ENCODE data around the gene S100A3. TPM values are rescaled to one million over a fixed set of nuclear protein-coding genes. Genes with fewer than 3 reads are reported as not detected.

Gene S100A3
- total and polyA plus RNA-seq, 4 donors: 0.29 TPM; not detected in 3

- no peaks in the 10 kb centered on the region for H3K9me3 ChIP-seq (ENCODE audit: control insufficient read depth, insufficient read depth, low read length)
- H3K36me3 ChIP-seq (ENCODE audit: control insufficient read depth, insufficient read depth, low read length): no peaks in the 10 kb centered on the region
- H3K27ac ChIP-seq (ENCODE audit: low read depth, low read length): no peak overlapping the region
- H3K27me3 ChIP-seq (ENCODE audit: control insufficient read depth, insufficient read depth, low read length): no peaks in the 10 kb centered on the region
- DNase-seq (ENCODE audit: low read depth in 4 of 6, low spot score in 6 of 6): no peak
- WGBS (ENCODE audit: insufficient coverage): 85% methylated on average over 5 of the region's 8 CpGs
- no peaks in the 10 kb centered on the region for H3K4me1 ChIP-seq (ENCODE audit: control insufficient read depth, insufficient read depth, low read length)
- no peak overlapping the region for H3K4me3 ChIP-seq (ENCODE audit: low read depth, low read length)
These were observed 3.3 kb upstream of the S100A3 start for GRCh38 chr1:153552335-153552734.

GRCh38 chr1:153550827-153551500, 1.9 kb upstream of the S100A3 start:
- WGBS (ENCODE audit: insufficient coverage): 82% methylated on average over 7 of the region's 10 CpGs
- no peak overlapping the region for H3K4me3 ChIP-seq (ENCODE audit: low read depth, low read length)
- H3K36me3 ChIP-seq (ENCODE audit: control insufficient read depth, insufficient read depth, low read length): no peaks in the 10 kb centered on the region
- no peaks in the 10 kb centered on the region for H3K9me3 ChIP-seq (ENCODE audit: control insufficient read depth, insufficient read depth, low read length)
- no peak for DNase-seq (ENCODE audit: low read depth in 4 of 6, low spot score in 6 of 6)
- no peaks in the 10 kb centered on the region for H3K27me3 ChIP-seq (ENCODE audit: control insufficient read depth, insufficient read depth, low read length)
- peaks cover 9% of the 10 kb centered on the region for H3K4me1 ChIP-seq (ENCODE audit: control insufficient read depth, insufficient read depth, low read length)
- no peak overlapping the region for H3K27ac ChIP-seq (ENCODE audit: low read depth, low read length)

GRCh38 chr1:153550398-153550758, 1.3 kb upstream of the S100A3 start:
- H3K9me3 ChIP-seq (ENCODE audit: control insufficient read depth, insufficient read depth, low read length): no peaks in the 10 kb centered on the region
- 86% methylated on average over 3 of the region's 4 CpGs for WGBS (ENCODE audit: insufficient coverage)
- H3K36me3 ChIP-seq (ENCODE audit: control insufficient read depth, insufficient read depth, low read length): no peaks in the 10 kb centered on the region
- peaks cover 13% of the 10 kb centered on the region for H3K4me1 ChIP-seq (ENCODE audit: control insufficient read depth, insufficient read depth, low read length)
- H3K27ac ChIP-seq (ENCODE audit: low read depth, low read length): no peak overlapping the region
- H3K4me3 ChIP-seq (ENCODE audit: low read depth, low read length): no peak overlapping the region
- DNase-seq (ENCODE audit: low read depth in 4 of 6, low spot score in 6 of 6): no peak
- H3K27me3 ChIP-seq (ENCODE audit: control insufficient read depth, insufficient read depth, low read length): no peaks in the 10 kb centered on the region

GRCh38 chr1:153549741-153550397, 811 bp upstream of the S100A3 start:
- no peaks in the 10 kb centered on the region for H3K9me3 ChIP-seq (ENCODE audit: control insufficient read depth, insufficient read depth, low read length)
- H3K4me1 ChIP-seq (ENCODE audit: control insufficient read depth, insufficient read depth, low read length): peaks cover 19% of the 10 kb centered on the region
- no peak overlapping the region for H3K4me3 ChIP-seq (ENCODE audit: low read depth, low read length)
- no peaks in the 10 kb centered on the region for H3K36me3 ChIP-seq (ENCODE audit: control insufficient read depth, insufficient read depth, low read length)
- DNase-seq (ENCODE audit: low read depth in 4 of 6, low spot score in 6 of 6): no peak
- WGBS (ENCODE audit: insufficient coverage): 86% methylated on average over 5 of the region's 6 CpGs
- no peaks in the 10 kb centered on the region for H3K27me3 ChIP-seq (ENCODE audit: control insufficient read depth, insufficient read depth, low read length)
- no peak overlapping the region for H3K27ac ChIP-seq (ENCODE audit: low read depth, low read length)

- Histone ChIP-seq H3K4me3 (ENCODE audit: low read depth, low read length) (no peak overlapping the region), H3K36me3 (ENCODE audit: control insufficient read depth, insufficient read depth, low read length) (no peaks in the 10 kb centered on the region), H3K27me3 (ENCODE audit: control insufficient read depth, insufficient read depth, low read length) (no peaks in the 10 kb centered on the region), H3K4me1 (ENCODE audit: control insufficient read depth, insufficient read depth, low read length) (peaks cover 24% of the 10 kb centered on the region), H3K27ac (ENCODE audit: low read depth, low read length) (no peak overlapping the region), H3K9me3 (ENCODE audit: control insufficient read depth, insufficient read depth, low read length) (no peaks in the 10 kb centered on the region)
- WGBS (ENCODE audit: insufficient coverage): 85% methylated on average over 15 of the region's 19 CpGs
- DNase-seq (ENCODE audit: low read depth in 4 of 6, low spot score in 6 of 6): no peak
These were observed 1.2 kb downstream of the S100A3 start for GRCh38 chr1:153547560-153548551.

- WGBS (ENCODE audit: insufficient coverage): 40% methylated on average over 8 of the region's 14 CpGs
- Histone ChIP-seq H3K27me3 (ENCODE audit: control insufficient read depth, insufficient read depth, low read length) (no peaks in the 10 kb centered on the region), H3K4me3 (ENCODE audit: low read depth, low read length) (no peak overlapping the region), H3K36me3 (ENCODE audit: control insufficient read depth, insufficient read depth, low read length) (no peaks in the 10 kb centered on the region), H3K9me3 (ENCODE audit: control insufficient read depth, insufficient read depth, low read length) (no peaks in the 10 kb centered on the region), H3K4me1 (ENCODE audit: control insufficient read depth, insufficient read depth, low read length) (peaks cover 24% of the 10 kb centered on the region), H3K27ac (ENCODE audit: low read depth, low read length) (no peak overlapping the region)
- no peak for DNase-seq (ENCODE audit: low read depth in 4 of 6, low spot score in 6 of 6)
These were observed 2.1 kb downstream of the S100A3 start for GRCh38 chr1:153546796-153547559.

GRCh38 chr1:153546371-153546770, 2.7 kb downstream of the S100A3 start:
- no peak for DNase-seq (ENCODE audit: low read depth in 4 of 6, low spot score in 6 of 6)
- H3K27me3 ChIP-seq (ENCODE audit: control insufficient read depth, insufficient read depth, low read length): no peaks in the 10 kb centered on the region
- H3K36me3 ChIP-seq (ENCODE audit: control insufficient read depth, insufficient read depth, low read length): no peaks in the 10 kb centered on the region
- no peak overlapping the region for H3K27ac ChIP-seq (ENCODE audit: low read depth, low read length)
- H3K4me1 ChIP-seq (ENCODE audit: control insufficient read depth, insufficient read depth, low read length): peaks cover 24% of the 10 kb centered on the region
- WGBS (ENCODE audit: insufficient coverage): 98% methylated on average over 8 of the region's 8 CpGs
- no peak overlapping the region for H3K4me3 ChIP-seq (ENCODE audit: low read depth, low read length)
- no peaks in the 10 kb centered on the region for H3K9me3 ChIP-seq (ENCODE audit: control insufficient read depth, insufficient read depth, low read length)

- peaks cover 24% of the 10 kb centered on the region for H3K4me1 ChIP-seq (ENCODE audit: control insufficient read depth, insufficient read depth, low read length)
- no peaks in the 10 kb centered on the region for H3K36me3 ChIP-seq (ENCODE audit: control insufficient read depth, insufficient read depth, low read length)
- H3K9me3 ChIP-seq (ENCODE audit: control insufficient read depth, insufficient read depth, low read length): no peaks in the 10 kb centered on the region
- H3K4me3 ChIP-seq (ENCODE audit: low read depth, low read length): no peak within 1 kb of the TSS
- no peaks in the 10 kb centered on the region for H3K27me3 ChIP-seq (ENCODE audit: control insufficient read depth, insufficient read depth, low read length)
- DNase-seq (ENCODE audit: low read depth in 4 of 6, low spot score in 6 of 6): peak in 2 of 6 donors; percentile 54 to 82
- H3K27ac ChIP-seq (ENCODE audit: low read depth, low read length): peak within 1 kb of the TSS; percentile 81
- 63% methylated on average over 15 of the region's 19 CpGs for WGBS (ENCODE audit: insufficient coverage)
These were observed 3.7 kb downstream of the S100A3 start, which contains the start of gene S100A4 for GRCh38 chr1:153545067-153546055. S100A4 (minus strand) TSS chr1:153545806; CDS start chr1:153544794, 1,012 bp downstream.
